Fibroblast of skin of right quadriceps (primary cell): ENCODE measurements around the gene SURF1.
A peak's percentile ranks its signal among the peaks of the same experiment; 100 is the strongest.
"Not testable (repeated sequence)": the region's sequence is repeated elsewhere in the genome, so short reads cannot be mapped to it uniquely, and the experiment has no call there.

Source experiments
- DNase-seq: peaks from one replicate; pipeline ENCODE4 v3.0.0-alpha.2; 2013

The SURF1 gene

DNA sequence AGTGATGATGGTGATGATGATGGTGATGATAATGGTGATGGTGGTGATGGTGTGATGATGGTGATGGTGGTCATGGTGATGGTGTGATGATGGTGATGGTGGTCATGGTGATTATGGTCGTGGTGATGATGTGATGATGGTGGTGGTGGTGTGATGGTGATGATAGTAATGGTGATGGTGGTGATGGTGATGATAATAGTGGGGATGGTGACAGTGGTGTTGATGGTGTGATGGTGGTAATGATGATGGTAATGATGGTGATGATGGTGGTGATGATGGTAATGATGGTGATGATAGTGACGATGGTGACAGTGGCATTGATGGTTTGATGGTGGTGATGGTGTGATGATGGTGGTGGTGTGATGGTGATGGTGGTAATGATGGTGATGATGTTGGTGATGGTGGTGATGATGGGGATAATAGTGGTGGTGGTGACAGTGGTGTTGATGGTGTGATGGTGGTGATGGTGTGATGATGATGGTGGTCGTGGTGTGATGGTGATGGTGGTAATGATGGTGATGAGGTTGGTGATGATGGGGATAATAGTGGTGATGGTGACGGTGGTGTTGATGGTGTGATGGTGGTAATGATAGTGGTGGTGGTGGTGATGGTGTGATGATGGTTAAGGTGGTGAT lies 26.3 kb upstream of the SURF1 start:
- no peak for DNase-seq

- no peak for DNase-seq
Measured at GRCh38 chr9:133380734-133381133, 24.4 kb upstream of the SURF1 start.

GRCh38 chr9:133379153-133380086 lies 23.1 kb upstream of the SURF1 start:
- DNase-seq = no peak

DNA sequence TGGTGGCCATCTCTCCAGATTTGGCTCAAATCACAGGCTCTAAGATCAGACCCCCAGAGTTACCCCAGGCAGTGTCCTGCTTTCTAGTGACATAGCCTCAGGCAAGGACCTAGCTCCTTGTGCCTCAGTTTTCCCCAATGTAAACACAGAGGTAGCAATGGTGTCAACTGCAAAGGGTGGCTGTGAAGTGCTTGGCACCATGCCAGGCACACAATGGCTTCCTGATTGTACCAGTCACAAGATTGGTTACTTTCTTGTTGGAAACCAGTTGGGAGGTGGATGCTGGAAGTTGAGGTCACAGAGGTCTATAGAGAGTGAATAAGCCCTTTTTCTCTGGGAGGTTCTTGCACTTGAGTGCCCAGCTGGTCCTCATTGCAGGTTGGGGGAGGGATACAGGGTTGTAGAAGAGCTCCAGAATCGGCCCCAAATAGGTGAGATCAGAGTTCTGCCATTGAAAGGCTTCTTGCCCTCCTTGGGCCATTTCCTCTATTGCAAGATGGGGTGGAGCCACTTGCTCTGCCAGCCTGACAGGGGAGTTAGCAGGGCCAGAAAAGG lies 22.2 kb upstream of the SURF1 start:
- no peak for DNase-seq

DNA sequence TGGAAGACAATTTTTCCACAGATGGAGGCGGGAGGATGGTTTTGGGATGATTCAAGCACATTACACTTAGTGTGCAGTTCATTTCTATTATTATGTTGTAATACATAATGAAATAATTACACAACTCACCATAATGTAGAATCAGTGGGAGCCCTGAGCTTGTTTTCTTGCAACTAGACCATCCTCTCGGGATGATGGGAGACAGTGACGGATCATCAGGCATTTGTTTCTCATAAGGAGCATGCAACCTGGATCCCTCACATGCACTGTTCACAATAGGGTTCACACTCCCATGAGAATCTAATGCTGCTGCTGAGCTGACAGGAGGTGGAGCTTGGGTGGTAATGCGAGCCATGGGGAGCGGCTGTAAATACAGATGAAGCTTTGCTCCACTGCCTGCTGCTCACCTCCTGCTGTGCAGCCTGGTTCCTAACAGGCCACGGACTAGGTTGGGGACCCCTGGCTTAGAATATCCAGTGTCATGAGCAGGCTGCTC lies 21.5 kb upstream of the SURF1 start:
- peak; percentile 82 for DNase-seq

GRCh38 chr9:133377280-133377679 lies 21.0 kb upstream of the SURF1 start:
- DNase-seq = not testable (repeated sequence)

DNA sequence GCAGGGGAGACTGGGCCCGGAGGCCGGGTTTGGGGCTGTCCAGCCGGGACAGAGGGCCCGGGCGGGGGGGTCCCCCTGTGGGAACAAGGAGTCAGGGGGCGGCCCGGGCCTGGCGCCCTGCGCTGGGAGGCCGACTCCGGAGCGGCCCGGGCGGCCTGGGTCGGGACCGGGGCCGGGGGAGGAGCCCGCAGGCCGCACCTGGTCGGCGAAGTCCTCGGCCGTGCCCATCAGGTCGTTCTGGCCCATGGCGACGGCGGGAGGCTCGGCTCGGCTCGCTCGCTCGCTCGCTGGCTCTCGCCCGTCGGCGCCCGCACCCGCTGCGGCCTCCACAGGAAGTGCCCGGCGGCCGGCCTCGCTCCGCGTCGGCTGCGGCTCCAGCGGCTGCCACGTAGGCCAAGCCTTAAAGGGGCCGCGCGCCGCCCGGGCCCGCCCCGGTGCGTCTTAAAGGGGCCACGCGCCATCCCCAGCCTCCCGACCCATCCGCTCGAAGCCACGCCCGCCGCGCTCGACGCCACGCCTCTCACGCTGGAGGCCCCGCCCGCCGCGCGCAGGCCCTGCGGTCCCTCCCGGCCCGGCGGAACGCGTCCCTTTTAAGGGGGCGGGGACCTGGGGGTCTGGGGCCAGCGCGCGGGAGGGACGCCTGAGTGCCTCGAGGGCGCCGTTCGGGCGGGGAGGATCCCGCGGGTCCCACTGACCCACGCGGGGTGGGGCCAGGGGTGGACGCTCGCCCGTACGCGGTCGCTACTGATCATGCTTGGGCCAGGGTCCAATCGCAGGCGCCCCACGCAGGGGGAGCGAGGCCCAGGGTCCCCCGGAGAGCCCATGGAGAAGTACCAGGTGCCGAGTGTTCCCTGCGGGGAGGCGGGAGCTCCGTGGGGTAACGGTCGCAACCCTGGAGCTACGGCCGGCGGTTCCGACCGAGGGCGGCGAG lies 19.7 kb upstream of the SURF1 start, which contains the start of the genes STKLD1 and SURF4:
STKLD1 (plus strand) TSS at position 643 of the 931 bp plus-strand sequence; CDS start at position 751, 108 bp downstream.
SURF4 (minus strand) TSS at position 337 of the 931 bp plus-strand sequence; CDS start at position 246, 91 bp downstream.
- DNase-seq = peak; percentile 97

GRCh38 chr9:133375116-133375723 lies 18.9 kb upstream of the SURF1 start:
- peak; percentile 45 for DNase-seq

- peak; percentile 61 for DNase-seq
Measured at GRCh38 chr9:133374612-133375115, 18.4 kb upstream of the SURF1 start.

- DNase-seq = no peak
Measured at GRCh38 chr9:133372144-133372543, 15.9 kb upstream of the SURF1 start.

- DNase-seq = peak; percentile 22
Measured at GRCh38 chr9:133371261-133371711, 15.0 kb upstream of the SURF1 start.

DNA sequence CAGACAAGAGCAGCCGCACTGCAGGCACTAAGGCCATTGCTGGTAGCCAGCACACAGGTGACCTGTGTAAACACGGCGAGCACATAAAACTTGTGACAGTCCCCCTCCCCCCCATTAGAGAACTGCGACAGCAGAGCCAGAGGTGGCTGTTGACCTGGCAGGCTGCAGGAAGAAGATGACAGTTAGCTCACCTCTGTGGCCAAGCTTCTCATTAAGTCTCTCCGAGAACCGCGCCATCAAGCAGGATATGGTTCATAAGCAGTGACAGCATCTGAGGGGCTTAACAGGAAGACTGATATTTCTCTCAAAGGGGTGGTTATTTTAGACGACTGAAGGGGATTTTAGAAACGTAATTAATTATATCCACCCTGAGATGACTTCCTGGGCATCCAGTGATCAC lies 14.4 kb upstream of the SURF1 start:
- no peak for DNase-seq

DNA sequence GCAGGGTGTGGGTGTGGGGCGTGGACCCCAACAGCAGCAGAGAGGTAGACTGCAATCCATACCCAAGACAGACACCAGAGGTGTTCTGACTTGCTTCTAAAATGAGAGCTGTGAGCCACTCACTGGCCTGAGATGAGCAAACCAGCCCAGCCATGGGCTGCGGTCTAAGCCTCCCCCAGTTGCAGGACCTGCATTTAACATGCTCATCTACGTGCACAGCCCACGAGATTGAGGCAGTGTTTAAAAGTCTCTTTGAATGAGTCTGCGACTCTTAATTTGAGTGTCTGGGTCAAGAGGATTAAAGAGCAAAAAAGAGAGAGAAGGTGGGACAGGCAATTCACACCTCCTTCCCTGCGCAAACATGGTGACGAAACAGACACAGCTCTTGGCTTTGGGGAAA lies 13.6 kb upstream of the SURF1 start:
- no peak for DNase-seq

DNA sequence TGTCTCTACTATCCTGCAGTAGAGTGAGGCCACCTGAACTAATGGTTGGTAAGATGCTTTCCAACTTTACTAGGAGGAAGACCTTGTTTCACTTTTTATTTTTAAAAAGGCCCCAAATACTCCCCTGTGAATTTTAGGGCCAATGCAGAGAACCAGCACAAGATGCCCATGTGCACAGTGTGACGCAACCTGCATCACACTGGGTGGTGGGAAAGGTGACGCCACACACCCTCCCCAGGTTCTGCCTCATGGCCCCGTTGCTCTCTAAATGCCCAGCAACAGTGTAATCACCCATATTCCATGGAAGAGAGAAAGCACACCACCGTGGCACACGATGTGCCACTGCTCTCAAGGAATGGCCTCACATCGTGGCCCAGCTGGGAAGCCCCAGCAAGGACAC lies 13.1 kb upstream of the SURF1 start:
- no peak for DNase-seq

DNA sequence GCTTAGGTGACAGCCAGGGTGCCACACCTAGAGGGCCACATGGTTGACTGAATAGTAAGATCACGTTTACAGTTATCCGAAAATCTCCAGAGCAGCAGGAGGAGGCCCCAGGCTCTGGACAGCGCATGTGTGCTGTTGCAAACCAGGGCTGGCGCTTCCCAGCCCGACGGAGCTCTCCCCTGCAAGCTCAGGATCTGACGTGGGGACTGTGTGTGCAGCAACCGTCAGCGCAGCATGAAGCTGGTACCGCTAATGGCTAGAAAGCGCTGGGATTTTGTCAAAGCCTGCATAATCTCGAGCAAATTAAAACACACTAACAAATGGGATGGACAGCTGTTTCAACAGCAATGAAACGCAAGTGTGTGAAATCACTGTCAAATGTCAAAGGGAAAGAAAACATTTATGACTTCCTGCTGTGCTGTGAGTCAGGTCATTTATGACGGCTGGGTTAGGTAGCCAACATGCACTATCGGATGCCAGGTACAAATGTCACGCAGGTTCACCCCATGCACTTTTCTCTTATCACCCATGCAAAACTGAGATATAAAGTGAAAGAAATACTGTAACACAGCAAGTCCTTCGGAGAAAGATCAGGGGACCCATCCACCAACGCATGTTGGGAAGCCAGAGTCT lies 12.1 kb upstream of the SURF1 start:
- no peak for DNase-seq

DNA sequence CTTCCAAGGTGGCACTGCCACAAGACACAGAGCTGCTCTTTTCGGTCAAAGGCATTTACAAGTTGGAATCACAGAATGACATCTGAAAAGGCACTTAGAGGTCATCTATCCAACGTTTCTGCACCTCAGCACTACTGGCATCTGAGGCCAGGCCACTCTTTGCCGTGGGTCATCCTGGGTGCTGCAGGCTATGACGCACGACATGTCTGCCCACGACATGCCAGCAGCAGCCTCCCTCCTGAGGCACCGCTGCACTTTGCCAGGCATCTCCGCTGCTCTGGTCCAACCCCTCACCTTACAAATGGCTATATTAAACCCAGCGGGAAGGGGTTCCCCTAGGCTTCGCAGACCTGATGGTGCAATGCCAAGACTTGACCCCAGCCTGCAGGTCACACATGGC lies 11.5 kb upstream of the SURF1 start:
- no peak for DNase-seq

DNA sequence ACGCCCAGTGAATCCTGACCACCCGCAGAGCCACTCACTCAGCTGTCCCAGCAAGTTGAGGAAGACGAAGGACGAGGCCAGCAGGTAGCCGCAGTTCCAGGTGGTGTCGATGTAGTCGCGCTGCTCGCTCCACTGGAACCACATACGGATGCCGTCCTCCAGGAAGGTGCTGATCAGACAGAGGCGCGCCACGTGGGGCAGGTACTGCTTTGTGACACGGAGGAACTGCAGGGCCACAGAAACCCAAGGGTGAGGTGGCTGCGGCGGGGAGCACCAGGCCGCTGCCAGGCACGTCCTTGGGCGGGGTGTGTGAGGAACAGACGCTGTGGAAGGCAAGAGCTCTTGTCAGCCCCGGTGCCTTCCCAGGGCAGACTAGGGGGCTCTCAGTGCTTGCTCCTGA lies 10.9 kb upstream of the SURF1 start:
- DNase-seq = no peak

DNA sequence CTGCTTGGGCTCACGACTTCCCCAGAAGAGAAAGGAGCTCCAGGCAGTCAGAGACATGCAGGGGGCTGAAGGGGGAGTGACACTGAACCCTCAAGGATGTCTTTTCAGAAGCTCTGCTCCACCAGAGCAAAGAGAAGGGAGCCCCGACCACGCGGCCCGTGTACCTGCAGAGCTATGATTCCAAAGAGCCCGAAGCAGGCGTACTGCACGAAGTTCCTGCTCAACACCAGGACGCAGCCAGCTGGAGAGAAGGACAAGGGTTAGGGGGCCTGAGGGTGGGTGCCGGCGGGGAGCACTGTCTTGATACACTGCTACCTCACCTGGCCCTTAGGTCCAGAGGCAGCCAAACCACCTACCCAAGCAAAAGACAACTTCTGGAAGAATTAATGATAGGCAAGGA lies 10.1 kb upstream of the SURF1 start:
- DNase-seq = no peak

DNA sequence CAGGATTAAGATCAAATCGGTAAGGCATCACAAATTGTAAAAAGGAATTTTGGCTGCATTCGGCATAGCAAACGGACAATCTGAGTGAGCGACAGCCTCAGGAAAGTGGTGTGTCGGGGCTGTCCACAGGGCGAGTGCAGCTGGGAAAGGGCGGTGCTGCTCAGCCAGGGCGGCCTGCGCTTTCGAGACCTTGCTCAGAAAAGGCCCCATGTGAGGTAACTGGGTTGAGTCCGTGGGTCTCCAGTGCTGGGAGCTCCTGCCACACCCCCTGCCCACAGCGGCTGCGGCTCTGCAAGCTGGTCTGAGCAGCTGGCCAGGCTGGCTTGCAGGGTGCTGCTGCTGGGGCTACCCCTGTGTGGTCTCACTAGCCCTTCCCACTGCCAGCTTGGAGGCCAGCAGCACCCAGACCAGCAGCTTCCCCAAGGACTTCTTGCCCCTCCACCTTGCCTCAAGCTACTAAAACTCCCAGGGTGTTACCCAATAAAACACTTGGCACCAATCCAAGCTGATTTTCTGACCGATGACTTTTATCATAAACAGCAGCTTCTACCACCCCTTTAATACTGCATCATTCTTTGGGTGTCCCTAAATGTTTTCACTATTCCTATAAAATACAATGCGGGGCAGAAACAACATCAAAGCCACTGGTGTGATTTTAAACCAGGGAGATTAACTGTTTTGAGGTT lies 6.2 kb upstream of the SURF1 start:
- DNase-seq = no peak

DNA sequence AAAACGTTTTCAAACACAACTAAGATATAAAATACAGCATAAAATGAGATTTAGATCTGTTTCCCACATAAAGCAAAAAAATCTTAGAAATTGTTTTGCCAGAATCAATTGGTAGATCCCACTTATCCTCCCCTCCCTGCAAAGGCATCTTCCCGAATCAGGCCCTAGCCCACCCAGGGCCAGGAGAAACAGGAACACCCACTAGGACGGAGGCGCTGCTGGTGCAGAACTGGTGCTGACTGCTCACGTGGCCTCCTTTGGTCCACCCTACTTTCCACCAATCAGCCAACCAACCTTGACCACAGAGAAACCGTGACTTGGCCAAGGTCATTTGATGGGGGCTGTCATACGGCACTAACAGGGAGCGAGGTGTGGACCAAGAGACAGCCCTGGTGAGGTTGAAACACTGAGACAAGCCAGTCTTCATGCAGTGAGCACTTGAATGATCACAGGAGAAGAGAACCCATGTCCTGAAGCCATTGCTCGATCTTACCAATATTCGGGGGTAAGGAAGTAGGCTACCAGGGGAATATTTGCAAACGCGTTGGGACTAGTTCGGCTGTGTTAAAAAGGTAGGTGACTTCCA lies 5.3 kb upstream of the SURF1 start:
- no peak for DNase-seq
